ENCODE measurements around the gene PMPCA. TPM values are rescaled to one million over a fixed set of nuclear protein-coding genes. Genes with fewer than 3 reads are reported as not detected.

The PMPCA gene
- total and polyA plus RNA-seq, 11 donors = 61.5 to 81.8 (median 73.6) TPM

DNA sequence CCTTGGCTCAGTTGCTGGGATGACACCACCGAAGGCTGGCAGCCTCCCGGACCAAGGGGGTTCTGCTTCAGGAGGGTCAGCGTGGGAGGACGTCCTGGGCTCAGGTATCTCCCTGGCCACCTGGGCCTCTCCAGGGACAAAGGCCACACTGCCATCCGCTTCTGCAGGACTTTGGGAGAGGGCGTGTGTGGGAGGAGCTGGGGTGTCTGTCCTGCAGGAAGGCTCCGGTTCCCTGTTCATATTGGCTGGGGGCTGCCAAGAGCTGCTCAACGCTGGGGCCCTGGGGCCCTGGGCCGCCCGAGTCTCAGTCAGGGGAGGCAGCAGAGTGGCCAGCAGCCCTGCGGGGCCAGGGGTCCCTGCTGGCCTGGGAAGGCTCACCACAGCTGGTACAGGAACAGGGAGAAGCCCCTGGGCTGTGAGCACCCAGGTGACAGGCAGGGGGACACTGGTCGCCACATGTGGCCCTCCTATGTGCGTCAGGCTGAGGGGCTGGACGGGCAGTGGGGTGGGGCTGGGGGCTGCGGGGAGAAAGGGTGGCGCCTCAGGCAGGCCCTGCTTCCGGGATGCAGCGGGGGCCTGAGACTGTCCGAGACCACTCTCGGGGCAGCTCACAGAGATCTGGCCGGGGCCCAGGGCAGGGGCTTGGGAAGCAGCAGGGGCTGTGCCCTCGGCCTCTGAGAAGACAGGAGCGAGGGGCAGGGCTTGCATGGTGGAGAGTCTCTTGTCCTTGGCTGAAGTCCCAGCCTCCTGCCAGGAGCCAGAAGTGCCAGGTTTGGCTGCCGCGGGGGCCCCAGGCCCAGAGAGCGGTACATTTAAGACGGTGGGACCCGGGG lies 32.1 kb upstream of the PMPCA start:
- ATAC-seq (peak in 2 of 4 donors; percentile 18), DNase-seq (peak in 1 of 5 donors; percentile 60)
- WGBS, 4 donors = 65 to 78% (median 76%) methylated on average over 24 to 28 of the region's 28 CpGs

DNA sequence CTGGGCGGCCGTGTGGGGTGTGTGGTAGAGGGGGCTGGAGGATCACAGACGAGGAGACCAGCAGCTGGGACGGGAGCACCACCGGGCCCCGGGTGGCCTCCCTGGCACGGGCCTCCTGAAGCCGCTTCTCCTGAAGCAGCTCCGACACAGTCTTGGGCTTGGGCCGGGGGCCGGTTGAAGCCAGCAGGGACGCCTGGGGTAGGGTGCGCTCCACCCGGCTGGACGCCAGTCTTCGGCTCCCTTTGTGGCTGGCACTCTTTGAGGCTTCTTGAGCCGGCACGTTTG lies 31.5 kb upstream of the PMPCA start:
- Histone ChIP-seq H3K9me3 (no peaks in the 10 kb centered on the region), H3K36me3 (peaks cover 0 to 60% (median 30%) of the 10 kb centered on the region in 9 donors), H3K27ac (no peak overlapping the region), H3K4me3 (no peak overlapping the region), H3K4me1 (peaks cover 0 to 21% (median 0%) of the 10 kb centered on the region in 12 donors), H3K27me3 (no peaks in the 10 kb centered on the region)
- intact Hi-C loops (cut with DNase I) = no loop called here
- no peak for DNase-seq
- no peak for TF ChIP-seq CTCF (IDR thresholded peaks at IDR 0.05)
- no peak for TF ChIP-seq POLR2A (IDR thresholded peaks at IDR 0.05)
- ATAC-seq = no peak
- WGBS, 4 donors = 79 to 87% (median 84%) methylated on average over 12 to 18 of the region's 18 CpGs

More for the DNA sequence above, 32.1 kb upstream of the PMPCA start:
- H3K27ac ChIP-seq = no peak overlapping the region
- H3K36me3 ChIP-seq = peaks cover 0 to 55% (median 28%) of the 10 kb centered on the region in 9 donors
- peaks cover 0 to 22% (median 1%) of the 10 kb centered on the region in 12 donors for H3K4me1 ChIP-seq
- H3K4me3 ChIP-seq = no peak overlapping the region
- no peaks in the 10 kb centered on the region for H3K27me3 ChIP-seq
- no peak for TF ChIP-seq CTCF (IDR thresholded peaks at IDR 0.05)
- no peak for TF ChIP-seq POLR2A (IDR thresholded peaks at IDR 0.05)
- no peaks in the 10 kb centered on the region for H3K9me3 ChIP-seq
- intact Hi-C loops (cut with DNase I) = no loop called here

DNA sequence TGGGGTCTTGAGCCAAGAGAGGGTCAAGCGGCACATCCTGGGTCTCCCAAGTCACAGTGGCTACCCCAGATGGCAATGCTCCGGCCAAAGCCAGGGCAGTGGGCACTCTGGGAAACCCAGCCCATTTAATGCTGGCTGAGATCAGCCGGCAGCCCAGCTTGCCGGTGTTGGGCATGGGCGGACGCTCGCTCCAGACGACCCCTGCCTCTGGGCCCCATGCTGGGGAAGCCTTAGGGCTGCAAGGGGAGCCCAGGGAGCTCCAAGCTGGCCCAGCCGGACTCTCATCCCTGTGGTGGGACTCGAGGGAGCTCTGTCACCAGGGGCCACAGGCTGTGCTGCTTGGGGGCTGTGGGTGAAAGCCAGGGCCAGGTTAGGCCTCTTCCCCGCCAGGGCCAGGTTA lies 31.1 kb upstream of the PMPCA start:
- intact Hi-C loops (cut with DNase I) = no loop called here
- Histone ChIP-seq H3K27ac (no peak overlapping the region), H3K9me3 (no peaks in the 10 kb centered on the region), H3K36me3 (peaks cover 0 to 65% (median 34%) of the 10 kb centered on the region in 9 donors), H3K4me3 (no peak overlapping the region), H3K4me1 (peaks cover 0 to 21% (median 0%) of the 10 kb centered on the region in 12 donors), H3K27me3 (no peaks in the 10 kb centered on the region)
- ATAC-seq = no peak
- TF ChIP-seq CTCF (IDR thresholded peaks at IDR 0.05) (no peak), POLR2A (IDR thresholded peaks at IDR 0.05) (no peak)
- DNase-seq = no peak
- 90 to 97% (median 94%) methylated on average over 7 to 11 of the region's 11 CpGs for WGBS, 4 donors

GRCh38 chr9:136379891-136380290 lies 30.6 kb upstream of the PMPCA start:
- DNase-seq = no peak
- no peak for TF ChIP-seq POLR2A (IDR thresholded peaks at IDR 0.05)
- no peak for TF ChIP-seq CTCF (IDR thresholded peaks at IDR 0.05)
- Histone ChIP-seq H3K36me3 (peaks cover 0 to 66% (median 35%) of the 10 kb centered on the region in 9 donors), H3K27me3 (no peaks in the 10 kb centered on the region), H3K27ac (no peak overlapping the region), H3K4me1 (peaks cover 0 to 21% (median 0%) of the 10 kb centered on the region in 12 donors), H3K4me3 (no peak overlapping the region), H3K9me3 (no peaks in the 10 kb centered on the region)
- no peak for ATAC-seq
- intact Hi-C loops (cut with DNase I) = no loop called here
- WGBS, 4 donors = 87 to 95% (median 93%) methylated on average over 9 to 11 of the region's 11 CpGs
